Brain microvascular endothelial cell (primary cell): ENCODE data around the gene CACNB1.
A peak's percentile ranks its signal among the peaks of the same experiment; 100 is the strongest.

Source experiments
- DNase-seq: peaks from one replicate; pipeline ENCODE4 v3.0.0-alpha.2; 2020
- H3K27ac ChIP-seq: fragments of 250-450 bp; sonication (Bioruptor Pico); 2 replicates; pipeline ENCODE4 v1.5.1; 2020; ENCODE audit warnings: mild to moderate bottlenecking, moderate library complexity
- H3K27me3 ChIP-seq: fragments of 250-450 bp; sonication (Bioruptor Pico); replicated peaks from 2 replicates; pipeline ENCODE4 v1.5.1; 2020; ENCODE audit warnings: mild to moderate bottlenecking
- H3K36me3 ChIP-seq: fragments of 250-450 bp; sonication (Bioruptor Pico); replicated peaks from 2 replicates; pipeline ENCODE4 v1.5.1; 2020; ENCODE audit warnings: mild to moderate bottlenecking
- H3K4me3 ChIP-seq: 2 replicates; pipeline ENCODE4 v1.5.1; 2011; ENCODE audit warnings: low read depth, mild to moderate bottlenecking, control low read depth, low read length, moderate library complexity
- in situ Hi-C: cut with HindIII; loops from 2 replicates; pipeline ENCODE4 v1.10.0; 2017; ENCODE audit warnings: low sequenced_read_pairs, low pct_ligation_motif_present
- TF ChIP-seq, protein P1 (sequence below): IDR thresholded peaks from 2 replicates; pipeline ENCODE4 v1.5.1; 2011; ENCODE audit warnings: low read depth, mild to moderate bottlenecking, moderate library complexity, low read length, control low read depth, inconsistent platforms; ENCODE audit errors: missing control alignments

CACNB1 gene

DNA sequence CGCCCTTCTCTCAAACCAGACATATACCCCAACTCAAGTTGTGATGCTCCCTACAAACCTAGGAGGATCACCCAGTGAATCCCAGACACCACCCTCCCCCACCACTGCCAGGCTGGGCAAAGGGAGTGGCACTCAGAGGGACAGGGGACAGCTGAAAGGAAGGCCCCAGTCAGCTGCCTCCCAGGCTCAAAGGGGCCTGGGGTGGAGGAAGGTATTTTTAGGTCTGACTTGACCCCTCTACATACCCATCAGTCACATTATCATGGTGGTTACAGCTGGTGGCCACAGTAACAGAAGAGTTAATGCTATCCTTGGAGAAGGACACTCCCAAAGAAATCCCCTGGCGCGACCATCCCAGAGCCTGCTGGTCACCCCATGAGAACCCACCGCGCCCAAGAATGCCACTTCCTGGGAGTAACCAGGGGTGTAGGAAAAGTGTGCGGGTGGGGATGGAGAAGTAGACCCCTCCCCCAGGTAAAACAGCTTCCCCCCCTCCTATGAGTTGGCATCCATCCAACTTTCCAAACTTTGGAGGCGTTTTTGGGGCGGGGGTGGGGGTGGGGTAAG, 1.1 kb downstream of the CACNB1 start:
- Histone ChIP-seq H3K27ac (no peak overlapping the region), H3K4me3 (peak overlapping the region; percentile 79), H3K27me3 (no peaks in the 10 kb centered on the region), H3K36me3 (peaks cover 24% of the 10 kb centered on the region)
- in situ Hi-C loops: no loop called here
- DNase-seq: no peak
- TF ChIP-seq, protein P1, sequence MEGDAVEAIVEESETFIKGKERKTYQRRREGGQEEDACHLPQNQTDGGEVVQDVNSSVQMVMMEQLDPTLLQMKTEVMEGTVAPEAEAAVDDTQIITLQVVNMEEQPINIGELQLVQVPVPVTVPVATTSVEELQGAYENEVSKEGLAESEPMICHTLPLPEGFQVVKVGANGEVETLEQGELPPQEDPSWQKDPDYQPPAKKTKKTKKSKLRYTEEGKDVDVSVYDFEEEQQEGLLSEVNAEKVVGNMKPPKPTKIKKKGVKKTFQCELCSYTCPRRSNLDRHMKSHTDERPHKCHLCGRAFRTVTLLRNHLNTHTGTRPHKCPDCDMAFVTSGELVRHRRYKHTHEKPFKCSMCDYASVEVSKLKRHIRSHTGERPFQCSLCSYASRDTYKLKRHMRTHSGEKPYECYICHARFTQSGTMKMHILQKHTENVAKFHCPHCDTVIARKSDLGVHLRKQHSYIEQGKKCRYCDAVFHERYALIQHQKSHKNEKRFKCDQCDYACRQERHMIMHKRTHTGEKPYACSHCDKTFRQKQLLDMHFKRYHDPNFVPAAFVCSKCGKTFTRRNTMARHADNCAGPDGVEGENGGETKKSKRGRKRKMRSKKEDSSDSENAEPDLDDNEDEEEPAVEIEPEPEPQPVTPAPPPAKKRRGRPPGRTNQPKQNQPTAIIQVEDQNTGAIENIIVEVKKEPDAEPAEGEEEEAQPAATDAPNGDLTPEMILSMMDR: no peak

GRCh38 chr17:39195568-39196160, 1.8 kb downstream of the CACNB1 start:
- TF ChIP-seq, protein P1: no peak
- Histone ChIP-seq H3K27me3 (no peaks in the 10 kb centered on the region), H3K36me3 (peaks cover 23% of the 10 kb centered on the region), H3K4me3 (peak overlapping the region; percentile 79), H3K27ac (no peak overlapping the region)
- in situ Hi-C loops: no loop called here
- DNase-seq: no peak

- in situ Hi-C loops: no loop called here
- H3K36me3 ChIP-seq: peaks cover 26% of the 10 kb centered on the region
- no peak for DNase-seq
- TF ChIP-seq, protein P1: no peak
- H3K4me3 ChIP-seq: no peak overlapping the region
- no peaks in the 10 kb centered on the region for H3K27me3 ChIP-seq
- no peak overlapping the region for H3K27ac ChIP-seq
Measured at GRCh38 chr17:39194985-39195524, 2.4 kb downstream of the CACNB1 start.

- Histone ChIP-seq H3K27me3 (no peaks in the 10 kb centered on the region), H3K4me3 (no peak overlapping the region), H3K36me3 (peaks cover 26% of the 10 kb centered on the region), H3K27ac (no peak overlapping the region)
- TF ChIP-seq, protein P1: peak; percentile 77
- DNase-seq: peak; percentile 69
- in situ Hi-C loops: no loop called here
Measured at GRCh38 chr17:39194089-39194984, 3.1 kb downstream of the CACNB1 start.

GRCh38 chr17:39193346-39193745, 4.1 kb downstream of the CACNB1 start:
- TF ChIP-seq, protein P1: no peak
- no peaks in the 10 kb centered on the region for H3K27me3 ChIP-seq
- H3K4me3 ChIP-seq: no peak overlapping the region
- in situ Hi-C loops: no loop called here
- H3K36me3 ChIP-seq: peaks cover 30% of the 10 kb centered on the region
- H3K27ac ChIP-seq: no peak overlapping the region
- DNase-seq: no peak
